OCI-LY3 (cell line): ENCODE measurements around the gene DAG1.

Experiments used
- EZH2phosphoT487 ChIP-seq: fragments of 200-600 bp; shearing (Covaris generic); IDR thresholded peaks from 2 replicates; pipeline ENCODE4 v1.6.1; 2018; ENCODE audit warnings: antibody characterized with exemption, mixed run types, low read depth
- TF ChIP-seq, protein P1 (sequence below): fragments of 200-600, 300-600 bp; sonication (generic); IDR thresholded peaks from 2 replicates; pipeline ENCODE4 v1.5.1; 2014; ENCODE audit warnings: antibody characterized with exemption, low read length, low read depth

- TF ChIP-seq, protein P1, sequence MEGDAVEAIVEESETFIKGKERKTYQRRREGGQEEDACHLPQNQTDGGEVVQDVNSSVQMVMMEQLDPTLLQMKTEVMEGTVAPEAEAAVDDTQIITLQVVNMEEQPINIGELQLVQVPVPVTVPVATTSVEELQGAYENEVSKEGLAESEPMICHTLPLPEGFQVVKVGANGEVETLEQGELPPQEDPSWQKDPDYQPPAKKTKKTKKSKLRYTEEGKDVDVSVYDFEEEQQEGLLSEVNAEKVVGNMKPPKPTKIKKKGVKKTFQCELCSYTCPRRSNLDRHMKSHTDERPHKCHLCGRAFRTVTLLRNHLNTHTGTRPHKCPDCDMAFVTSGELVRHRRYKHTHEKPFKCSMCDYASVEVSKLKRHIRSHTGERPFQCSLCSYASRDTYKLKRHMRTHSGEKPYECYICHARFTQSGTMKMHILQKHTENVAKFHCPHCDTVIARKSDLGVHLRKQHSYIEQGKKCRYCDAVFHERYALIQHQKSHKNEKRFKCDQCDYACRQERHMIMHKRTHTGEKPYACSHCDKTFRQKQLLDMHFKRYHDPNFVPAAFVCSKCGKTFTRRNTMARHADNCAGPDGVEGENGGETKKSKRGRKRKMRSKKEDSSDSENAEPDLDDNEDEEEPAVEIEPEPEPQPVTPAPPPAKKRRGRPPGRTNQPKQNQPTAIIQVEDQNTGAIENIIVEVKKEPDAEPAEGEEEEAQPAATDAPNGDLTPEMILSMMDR, result no peak
- TF ChIP-seq EZH2phosphoT487, result no peak
Measured at GRCh38 chr3:49506906-49507305, 36.8 kb downstream of the DAG1 start.
